GM06990 (cell line): ENCODE data around the gene KRTAP4-3.
"Not testable (repeated sequence)": the region's sequence is repeated elsewhere in the genome, so short reads cannot be mapped to it uniquely, and the experiment has no call there.

Experiments used
- DNase-seq: peaks from one replicate; pipeline ENCODE4 v3.0.0-alpha.2; 2011; ENCODE audit not compliant: insufficient read length; ENCODE audit errors: extremely low read depth
- H3K27me3 ChIP-seq: replicated peaks from 2 replicates; pipeline ENCODE4 v1.6.0; 2011; ENCODE audit warnings: low read length; ENCODE audit not compliant: control insufficient read depth, insufficient read depth
- H3K36me3 ChIP-seq: 2 replicates; pipeline ENCODE4 v1.5.1; 2011; ENCODE audit warnings: low read length; ENCODE audit not compliant: control insufficient read depth, insufficient read depth
- H3K4me3 ChIP-seq: replicated peaks from 2 replicates; pipeline ENCODE4 v1.5.1; 2011; ENCODE audit warnings: low read depth, mild to moderate bottlenecking, control low read depth, low read length
- CTCF ChIP-seq: IDR thresholded peaks from 2 replicates; pipeline ENCODE4 v1.5.1; 2011; ENCODE audit warnings: low read length, control low read depth, mild to moderate bottlenecking, inconsistent platforms; ENCODE audit not compliant: insufficient read depth, poor library complexity, severe bottlenecking

Gene KRTAP4-3

DNA sequence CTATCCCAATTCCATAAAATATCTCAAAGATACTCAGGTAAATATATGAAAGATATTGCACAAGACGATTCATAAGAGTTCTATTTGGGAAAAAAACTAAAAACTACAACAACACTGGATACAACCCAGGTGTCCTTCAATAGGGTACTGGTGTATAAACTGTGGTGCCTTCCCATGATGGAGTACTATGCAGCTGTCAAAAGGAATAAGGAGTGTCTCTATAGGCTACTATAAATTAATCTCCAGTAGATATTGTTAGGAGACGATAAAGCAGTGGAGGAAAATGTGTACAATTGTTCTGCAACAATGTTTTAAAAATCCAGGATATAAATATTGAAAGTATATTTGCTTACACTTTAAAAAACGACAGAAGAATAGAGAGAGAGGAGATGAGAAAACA, 41.6 kb downstream of the KRTAP4-3 start:
- DNase-seq = no peak
- H3K27me3 ChIP-seq = no peaks in the 10 kb centered on the region
- no peak for TF ChIP-seq CTCF
- H3K36me3 ChIP-seq = no peaks in the 10 kb centered on the region
- H3K4me3 ChIP-seq = no peak overlapping the region

GRCh38 chr17:41125064-41125463, 43.0 kb downstream of the KRTAP4-3 start:
- DNase-seq = no peak
- H3K4me3 ChIP-seq = no peak overlapping the region
- H3K27me3 ChIP-seq = no peaks in the 10 kb centered on the region
- no peak for TF ChIP-seq CTCF
- H3K36me3 ChIP-seq = no peaks in the 10 kb centered on the region

GRCh38 chr17:41123991-41124371, 44.0 kb downstream of the KRTAP4-3 start, which contains the start of gene KRTAP4-12:
Gene KRTAP4-12 (minus strand): TSS chr17:41124182. CDS start chr17:41124122, 60 bp downstream.
- not testable (repeated sequence) for H3K27me3 ChIP-seq, H3K36me3 ChIP-seq, H3K4me3 ChIP-seq, DNase-seq

GRCh38 chr17:41123292-41123990, 44.6 kb downstream of the KRTAP4-3 start:
- not testable (repeated sequence) for H3K4me3 ChIP-seq, H3K36me3 ChIP-seq, DNase-seq, H3K27me3 ChIP-seq

DNA sequence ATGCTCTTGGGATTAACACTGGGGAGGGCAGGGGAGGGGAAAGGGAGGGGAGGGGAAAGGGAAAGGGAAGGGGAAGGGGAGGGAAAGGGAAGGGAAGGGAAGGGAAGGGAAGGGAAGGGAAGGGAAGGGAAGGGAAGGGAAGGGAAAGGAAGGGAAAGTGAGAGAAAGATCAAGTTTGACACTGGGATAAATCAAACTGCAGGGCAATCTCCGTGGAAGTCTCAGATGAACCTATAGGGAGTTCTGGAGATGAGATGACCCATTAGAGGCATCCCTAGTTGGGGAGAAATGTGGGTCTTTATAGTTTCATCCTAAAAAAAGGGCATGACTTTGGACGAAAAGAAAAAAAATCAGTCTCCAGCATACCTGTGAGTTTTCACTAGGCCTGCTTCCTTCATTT, 46.3 kb downstream of the KRTAP4-3 start:
- no peaks in the 10 kb centered on the region for H3K36me3 ChIP-seq
- TF ChIP-seq CTCF = no peak
- no peak overlapping the region for H3K4me3 ChIP-seq
- H3K27me3 ChIP-seq = no peaks in the 10 kb centered on the region
- no peak for DNase-seq

GRCh38 chr17:41119696-41120690, 48.0 kb downstream of the KRTAP4-3 start:
- H3K27me3 ChIP-seq, H3K36me3 ChIP-seq, H3K4me3 ChIP-seq, DNase-seq: not testable (repeated sequence)

GRCh38 chr17:41118721-41119120, 49.3 kb downstream of the KRTAP4-3 start:
- Histone ChIP-seq H3K36me3 (no peaks in the 10 kb centered on the region), H3K27me3 (no peaks in the 10 kb centered on the region), H3K4me3 (no peak overlapping the region)
- DNase-seq = no peak
- TF ChIP-seq CTCF = no peak

- H3K4me3 ChIP-seq, H3K36me3 ChIP-seq, DNase-seq, H3K27me3 ChIP-seq: not testable (repeated sequence)
Observed at GRCh38 chr17:41117846-41118386, 50.1 kb downstream of the KRTAP4-3 start, which contains the start of gene KRTAP4-11. Gene KRTAP4-11 (minus strand): TSS chr17:41118373. CDS start chr17:41118315, 58 bp downstream.
